Islet precursor cell (in vitro differentiated cells): ENCODE data around the gene SYT1.
"Not testable (repeated sequence)": the region's sequence is repeated elsewhere in the genome, so short reads cannot be mapped to it uniquely, and the experiment has no call there.

Experiments
- DNase-seq: peaks from one replicate; pipeline ENCODE4 v3.0.0-alpha.2; 2018

SYT1 gene

GRCh38 chr12:78864403-78864869, at the start of gene SYT1:
SYT1 (plus strand) TSS chr12:78864774.
- DNase-seq, result peak; percentile 99

GRCh38 chr12:78818487-78818886, 46.1 kb upstream of the SYT1 start:
- DNase-seq, result no peak

- no peak for DNase-seq
Measured at GRCh38 chr12:78820946-78821345, 43.6 kb upstream of the SYT1 start.

- DNase-seq, result no peak
Measured at GRCh38 chr12:78824918-78825317, 39.7 kb upstream of the SYT1 start.

- no peak for DNase-seq
Measured at GRCh38 chr12:78829690-78830089, 34.9 kb upstream of the SYT1 start.

GRCh38 chr12:78835493-78835892, 29.1 kb upstream of the SYT1 start:
- DNase-seq, result peak; percentile 54

- DNase-seq, result not testable (repeated sequence)
Measured at GRCh38 chr12:78840518-78841019, 24.0 kb upstream of the SYT1 start.

GRCh38 chr12:78853231-78853630, 11.3 kb upstream of the SYT1 start:
- DNase-seq, result no peak

GRCh38 chr12:78863482-78864402, 832 bp upstream of the SYT1 start:
- DNase-seq, result peak; percentile 86

- no peak for DNase-seq
Measured at GRCh38 chr12:78864870-78865463, 393 bp downstream of the SYT1 start.

GRCh38 chr12:78865516-78865915, 942 bp downstream of the SYT1 start:
- no peak for DNase-seq

GRCh38 chr12:78866518-78866917, 1.9 kb downstream of the SYT1 start:
- no peak for DNase-seq

- no peak for DNase-seq
Measured at GRCh38 chr12:78870539-78870938, 6.0 kb downstream of the SYT1 start.

- DNase-seq, result no peak
Measured at GRCh38 chr12:78871566-78871965, 7.0 kb downstream of the SYT1 start.

GRCh38 chr12:78878459-78878858, 13.9 kb downstream of the SYT1 start:
- no peak for DNase-seq

GRCh38 chr12:78878866-78879265, 14.3 kb downstream of the SYT1 start:
- DNase-seq, result no peak

- DNase-seq, result no peak
Measured at GRCh38 chr12:78880078-78880477, 15.5 kb downstream of the SYT1 start.

GRCh38 chr12:78881685-78882084, 17.1 kb downstream of the SYT1 start:
- no peak for DNase-seq

- DNase-seq, result peak; percentile 54
Measured at GRCh38 chr12:78885466-78885865, 20.9 kb downstream of the SYT1 start.

- peak; percentile 70 for DNase-seq
Measured at GRCh38 chr12:78886719-78887407, 22.3 kb downstream of the SYT1 start.

GRCh38 chr12:78887444-78887843, 22.9 kb downstream of the SYT1 start:
- no peak for DNase-seq

GRCh38 chr12:78888568-78888967, 24.0 kb downstream of the SYT1 start:
- DNase-seq, result peak; percentile 51

- no peak for DNase-seq
Measured at GRCh38 chr12:78891646-78892353, 27.2 kb downstream of the SYT1 start.
